MG63 (cell line): Measurements from ENCODE around the gene ENKD1. TPM values are rescaled to one million over a fixed set of nuclear protein-coding genes. Genes with fewer than 3 reads are reported as not detected.
"Not testable (repeated sequence)": the region's sequence is repeated elsewhere in the genome, so short reads cannot be mapped to it uniquely, and the experiment has no call there.

Source experiments
- DNase-seq: peaks from one replicate; pipeline ENCODE4 v3.0.0-alpha.2; 2020
- H3K27me3 ChIP-seq: fragments of 250-450 bp; sonication (Bioruptor Pico); 2 replicates; pipeline ENCODE4 v1.5.1; 2020; ENCODE audit warnings: mild to moderate bottlenecking, moderate library complexity
- H3K36me3 ChIP-seq: fragments of 250-450 bp; sonication (Bioruptor Pico); 2 replicates; pipeline ENCODE4 v1.5.1; 2020; ENCODE audit warnings: mild to moderate bottlenecking, moderate library complexity
- H3K4me3 ChIP-seq: fragments of 250-450 bp; sonication (Bioruptor Pico); 2 replicates; pipeline ENCODE4 v1.5.1; 2020; ENCODE audit warnings: mild to moderate bottlenecking, moderate library complexity
- H3K9me3 ChIP-seq: fragments of 250-450 bp; sonication (Bioruptor Pico); 2 replicates; pipeline ENCODE4 v1.5.1; 2020; ENCODE audit warnings: mild to moderate bottlenecking, moderate library complexity
- total RNA-seq: library from RNA; depleted of rRNA; stranded (reverse); fragments of >200 nt; shearing (Covaris generic); gene quantifications from 2 replicates; pipeline ENCODE4 v1.2.3, GENCODE V29; 2014; ENCODE audit warnings: low replicate concordance

Gene ENKD1
- total RNA-seq, 1 experiment from 2014 or later: 15.7 TPM

DNA sequence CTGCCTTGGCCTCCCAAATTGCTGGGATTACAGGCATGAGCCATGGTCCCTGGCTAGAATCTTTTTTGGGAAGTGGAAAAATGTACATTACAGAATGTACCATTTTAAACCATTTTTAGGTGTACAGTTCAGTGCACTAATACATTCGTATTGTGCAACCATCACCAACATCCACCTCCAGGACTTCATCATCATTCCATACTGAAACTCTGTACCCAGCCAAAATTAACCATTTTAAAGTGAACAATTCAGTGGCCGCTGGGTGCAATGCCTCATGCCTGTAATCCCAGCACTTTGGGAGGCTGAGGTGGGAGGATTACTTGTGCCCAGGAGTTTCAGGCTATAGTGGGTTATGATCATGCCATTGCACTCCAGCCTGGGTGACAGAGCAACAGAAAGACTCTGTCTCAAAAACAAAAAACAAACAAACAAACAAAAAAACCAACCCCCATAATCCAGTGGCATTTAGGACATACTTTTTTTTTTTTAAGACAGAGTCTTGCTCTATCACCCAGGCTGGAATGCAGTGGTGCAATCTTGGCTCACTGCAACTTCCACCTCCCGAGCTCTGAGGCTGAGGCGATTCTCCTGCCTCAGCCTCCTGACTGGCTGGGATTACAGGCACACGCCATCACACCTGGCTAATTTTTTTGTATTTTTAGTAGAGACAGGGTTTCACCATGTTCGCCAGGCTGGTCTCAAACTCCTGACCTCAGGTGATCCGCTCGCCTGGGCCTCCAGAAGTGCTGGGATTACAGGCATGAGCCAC lies 27.2 kb upstream of the ENKD1 start:
- DNase-seq, H3K9me3 ChIP-seq, H3K27me3 ChIP-seq, H3K36me3 ChIP-seq, H3K4me3 ChIP-seq: not testable (repeated sequence)

GRCh38 chr16:67685388-67686112 lies 19.0 kb upstream of the ENKD1 start:
- no peaks in the 10 kb centered on the region for H3K36me3 ChIP-seq
- no peak for DNase-seq
- H3K27me3 ChIP-seq: no peaks in the 10 kb centered on the region
- H3K9me3 ChIP-seq: no peaks in the 10 kb centered on the region
- no peak overlapping the region for H3K4me3 ChIP-seq

GRCh38 chr16:67683767-67684166 lies 17.2 kb upstream of the ENKD1 start:
- DNase-seq: no peak
- no peaks in the 10 kb centered on the region for H3K9me3 ChIP-seq
- no peaks in the 10 kb centered on the region for H3K36me3 ChIP-seq
- no peak overlapping the region for H3K4me3 ChIP-seq
- no peaks in the 10 kb centered on the region for H3K27me3 ChIP-seq

DNA sequence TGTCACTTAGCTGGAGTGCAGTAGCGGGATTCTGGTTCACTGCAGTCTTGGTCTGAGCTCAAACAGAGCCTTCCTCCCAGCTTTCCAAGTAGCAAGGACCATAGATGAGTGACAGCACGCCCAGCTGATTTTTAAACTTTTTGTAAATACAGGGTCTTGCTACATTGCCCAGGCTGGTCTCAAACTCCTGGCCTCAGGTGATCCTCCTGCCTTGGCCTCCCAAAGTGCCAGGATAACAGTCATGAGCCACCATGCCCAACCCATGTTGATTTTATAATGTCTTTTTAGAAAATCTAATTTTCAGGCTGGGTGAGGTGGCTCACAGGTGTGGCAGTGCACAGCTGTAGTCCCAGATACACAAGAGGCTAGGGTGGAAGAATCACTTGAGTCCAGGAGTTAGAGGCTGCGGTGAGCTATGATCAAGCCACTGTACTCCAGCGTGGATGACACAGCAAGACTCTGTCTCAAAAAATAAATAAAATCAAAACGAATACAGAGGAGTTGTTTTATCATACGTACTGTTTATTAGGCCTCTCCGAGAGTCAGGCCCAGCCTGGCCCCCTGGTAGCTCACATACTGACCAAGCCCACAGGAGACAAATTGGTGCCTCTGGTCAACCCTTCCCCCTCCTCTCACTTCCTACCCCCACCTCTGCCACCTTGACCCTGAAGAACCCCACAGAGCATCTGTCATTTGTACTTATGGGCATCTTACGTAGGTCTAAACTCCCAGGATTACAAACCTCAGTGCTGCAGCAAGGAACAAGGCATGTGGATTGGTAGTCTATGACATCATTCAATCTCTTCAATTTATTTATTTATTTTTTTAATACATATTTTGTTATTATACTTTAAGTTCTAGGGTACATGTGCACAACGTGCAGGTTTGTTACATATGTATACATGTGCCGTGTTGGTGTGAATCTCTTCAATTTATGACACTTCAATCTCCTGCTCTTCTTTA lies 13.7 kb upstream of the ENKD1 start:
- Histone ChIP-seq H3K9me3 (no peaks in the 10 kb centered on the region), H3K36me3 (no peaks in the 10 kb centered on the region), H3K4me3 (no peak overlapping the region), H3K27me3 (no peaks in the 10 kb centered on the region)
- no peak for DNase-seq

DNA sequence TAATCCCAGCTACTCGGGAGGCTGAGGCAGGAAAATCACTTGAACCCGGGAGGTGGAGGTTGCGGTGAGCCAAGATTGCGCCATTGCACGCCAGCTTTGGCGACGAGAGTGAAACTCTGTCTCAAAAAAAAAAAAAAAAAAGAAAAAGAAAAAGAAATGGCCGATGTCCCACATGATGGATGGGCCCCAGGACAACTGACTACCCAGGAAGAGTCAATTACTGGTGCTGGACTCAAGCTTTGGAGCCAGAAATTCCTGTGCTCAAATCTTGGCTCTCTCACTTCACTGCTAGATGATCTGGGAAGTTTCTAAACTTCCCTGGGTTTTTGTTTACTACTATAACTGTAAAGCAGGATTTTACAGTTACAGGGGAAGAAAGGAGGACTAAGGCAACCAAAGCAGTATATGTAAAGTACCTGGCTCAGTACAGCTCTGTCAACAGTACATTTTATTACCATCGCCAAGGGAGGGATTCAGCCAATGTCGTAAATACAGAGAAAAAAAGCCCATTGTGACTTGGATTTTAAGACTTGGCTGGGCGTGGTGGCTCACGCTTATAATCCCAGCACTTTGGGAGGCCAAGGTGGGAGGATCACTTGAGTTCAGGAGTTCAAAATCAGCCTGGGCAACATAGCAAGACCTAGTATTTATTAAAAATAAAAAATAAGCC lies 11.9 kb upstream of the ENKD1 start:
- no peaks in the 10 kb centered on the region for H3K27me3 ChIP-seq
- DNase-seq: no peak
- H3K4me3 ChIP-seq: no peak overlapping the region
- H3K9me3 ChIP-seq: no peaks in the 10 kb centered on the region
- no peaks in the 10 kb centered on the region for H3K36me3 ChIP-seq

- H3K27me3 ChIP-seq: no peaks in the 10 kb centered on the region
- no peaks in the 10 kb centered on the region for H3K9me3 ChIP-seq
- H3K36me3 ChIP-seq: no peaks in the 10 kb centered on the region
- DNase-seq: no peak
- H3K4me3 ChIP-seq: no peak overlapping the region
These were observed 11.2 kb upstream of the ENKD1 start for GRCh38 chr16:67677712-67678111.

DNA sequence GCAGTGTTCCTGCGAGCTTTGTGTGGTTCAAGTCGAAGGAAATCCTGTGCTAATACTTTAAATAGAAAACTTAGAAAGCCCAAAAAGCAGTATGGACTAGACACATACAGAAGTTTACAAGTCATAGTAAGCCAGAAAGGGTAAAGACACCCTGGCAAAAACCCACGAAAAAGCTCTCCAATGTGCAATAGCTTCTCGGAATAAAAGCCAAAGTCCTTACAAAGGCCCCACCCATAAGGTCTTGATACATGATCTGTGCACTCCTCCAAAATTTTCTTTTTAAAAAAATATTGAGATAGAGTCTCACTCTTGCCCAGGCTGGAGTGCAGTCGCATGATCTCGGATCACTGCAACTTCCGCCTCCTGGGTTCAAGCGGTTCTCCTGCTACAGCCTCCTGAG lies 10.4 kb upstream of the ENKD1 start:
- DNase-seq: no peak
- Histone ChIP-seq H3K4me3 (no peak overlapping the region), H3K9me3 (no peaks in the 10 kb centered on the region), H3K36me3 (no peaks in the 10 kb centered on the region), H3K27me3 (no peaks in the 10 kb centered on the region)

GRCh38 chr16:67676516-67676915 lies 10.0 kb upstream of the ENKD1 start:
- Histone ChIP-seq H3K4me3 (no peak overlapping the region), H3K27me3 (no peaks in the 10 kb centered on the region), H3K36me3 (no peaks in the 10 kb centered on the region), H3K9me3 (no peaks in the 10 kb centered on the region)
- DNase-seq: no peak

GRCh38 chr16:67675999-67676398 lies 9.4 kb upstream of the ENKD1 start:
- H3K9me3 ChIP-seq: no peaks in the 10 kb centered on the region
- H3K36me3 ChIP-seq: no peaks in the 10 kb centered on the region
- no peak for DNase-seq
- H3K4me3 ChIP-seq: no peak overlapping the region
- H3K27me3 ChIP-seq: no peaks in the 10 kb centered on the region

DNA sequence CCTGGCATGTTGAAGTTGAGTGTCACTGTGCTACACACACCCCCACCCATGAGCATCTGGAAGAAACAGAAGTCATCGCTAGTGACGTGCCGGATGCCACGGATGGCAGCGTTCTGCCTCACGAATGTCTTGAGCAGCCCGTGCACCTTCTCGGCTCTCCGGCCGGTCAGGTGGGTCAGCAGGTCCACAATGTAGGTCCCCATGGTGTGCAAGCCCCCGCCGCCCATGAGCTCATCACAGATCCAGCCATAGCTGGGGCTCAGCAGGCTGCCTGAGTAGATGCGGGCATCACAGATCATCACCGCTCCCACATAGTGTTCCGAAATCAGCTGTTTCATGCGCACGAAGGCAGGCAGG lies 9.0 kb upstream of the ENKD1 start:
- Histone ChIP-seq H3K36me3 (no peaks in the 10 kb centered on the region), H3K4me3 (no peak overlapping the region), H3K9me3 (no peaks in the 10 kb centered on the region), H3K27me3 (no peaks in the 10 kb centered on the region)
- no peak for DNase-seq

- H3K9me3 ChIP-seq: no peaks in the 10 kb centered on the region
- DNase-seq: no peak
These were observed 8.5 kb upstream of the ENKD1 start for GRCh38 chr16:67674851-67675578.

GRCh38 chr16:67673712-67674580 lies 7.4 kb upstream of the ENKD1 start:
- no peak for DNase-seq
- Histone ChIP-seq H3K4me3 (no peak overlapping the region), H3K36me3 (no peaks in the 10 kb centered on the region), H3K27me3 (no peaks in the 10 kb centered on the region), H3K9me3 (no peaks in the 10 kb centered on the region)

More at GRCh38 chr16:67674851-67675578, 8.5 kb upstream of the ENKD1 start:
- H3K4me3 ChIP-seq: no peak overlapping the region
- no peaks in the 10 kb centered on the region for H3K36me3 ChIP-seq
- H3K27me3 ChIP-seq: no peaks in the 10 kb centered on the region

GRCh38 chr16:67672739-67673662 lies 6.5 kb upstream of the ENKD1 start:
- Histone ChIP-seq H3K9me3 (no peaks in the 10 kb centered on the region), H3K27me3 (no peaks in the 10 kb centered on the region), H3K36me3 (no peaks in the 10 kb centered on the region), H3K4me3 (no peak overlapping the region)
- peak; percentile 46 for DNase-seq

- Histone ChIP-seq H3K4me3 (no peak overlapping the region), H3K27me3 (no peaks in the 10 kb centered on the region), H3K9me3 (no peaks in the 10 kb centered on the region), H3K36me3 (no peaks in the 10 kb centered on the region)
- DNase-seq: no peak
These were observed 5.8 kb upstream of the ENKD1 start for GRCh38 chr16:67672306-67672705.
